HG03097 (cell line): ENCODE data around the gene ZNF493.

Experiments used
- ATAC-seq: cut with Tn5 transposase; IDR thresholded peaks from one replicate; pipeline ENCODE4 v1.9.1; 2021; ENCODE audit not compliant: unreplicated experiment, low FRiP score

The ZNF493 gene

GRCh38 chr19:21396893-21397572 is at the start of gene ZNF493:
TSS of gene ZNF493 (plus strand) at chr19:21397133. CDS start at chr19:21397238, 105 bp downstream.
- peak; percentile 100 for ATAC-seq

- ATAC-seq: no peak
Measured at GRCh38 chr19:21352830-21353229, 44.1 kb upstream of the ZNF493 start.

- ATAC-seq: peak; percentile 96
Measured at GRCh38 chr19:21358768-21359451, 38.0 kb upstream of the ZNF493 start, which contains the start of gene ZNF738. TSS of gene ZNF738 (plus strand) at chr19:21359000. CDS start at chr19:21359141, 141 bp downstream.

GRCh38 chr19:21362291-21362690 is 34.6 kb upstream of the ZNF493 start:
- no peak for ATAC-seq

GRCh38 chr19:21383980-21384582 is 12.9 kb upstream of the ZNF493 start:
- ATAC-seq: no peak

GRCh38 chr19:21396121-21396520 is 812 bp upstream of the ZNF493 start:
- no peak for ATAC-seq

GRCh38 chr19:21398851-21399250 is 1.9 kb downstream of the ZNF493 start:
- no peak for ATAC-seq

- ATAC-seq: no peak
Measured at GRCh38 chr19:21402303-21402985, 5.5 kb downstream of the ZNF493 start.

GRCh38 chr19:21410166-21410565 is 13.2 kb downstream of the ZNF493 start:
- no peak for ATAC-seq

- no peak for ATAC-seq
Measured at GRCh38 chr19:21422244-21422643, 25.3 kb downstream of the ZNF493 start.

- ATAC-seq: no peak
Measured at GRCh38 chr19:21423057-21424041, 26.4 kb downstream of the ZNF493 start.

- no peak for ATAC-seq
Measured at GRCh38 chr19:21430675-21431074, 33.7 kb downstream of the ZNF493 start.

- ATAC-seq: no peak
Measured at GRCh38 chr19:21432590-21432989, 35.7 kb downstream of the ZNF493 start.

- no peak for ATAC-seq
Measured at GRCh38 chr19:21434516-21434915, 37.6 kb downstream of the ZNF493 start.

- ATAC-seq: no peak
Measured at GRCh38 chr19:21434967-21435544, 38.1 kb downstream of the ZNF493 start.

- no peak for ATAC-seq
Measured at GRCh38 chr19:21439201-21439751, 42.3 kb downstream of the ZNF493 start.

GRCh38 chr19:21440321-21440720 is 43.4 kb downstream of the ZNF493 start:
- no peak for ATAC-seq

GRCh38 chr19:21451187-21451586 is 54.3 kb downstream of the ZNF493 start:
- no peak for ATAC-seq

- no peak for ATAC-seq
Measured at GRCh38 chr19:21454901-21455300, 58.0 kb downstream of the ZNF493 start.
